Gastrocnemius medialis (tissue), 4 donors: ENCODE measurements around the gene VAV2. TPM values are rescaled to one million over a fixed set of nuclear protein-coding genes. Genes with fewer than 3 reads are reported as not detected.

Experiments used
- ATAC-seq, 2 donors: fragments of 150-250 bp; one replicate each; pipeline ENCODE4 v1.9.1; 2016
- DNase-seq, 2 donors: peaks; one replicate each; pipeline ENCODE4 v3.0.0-alpha.2; 2019
- H3K27ac ChIP-seq, 4 donors: fragments of 200-600 bp; sonication (generic); 1 replicate in 1 of 4; 2 replicates in 3 of 4; pipeline ENCODE4 v1.5.1; 2016 to 2018; ENCODE audit warnings: mild to moderate bottlenecking in 2 of 4, moderate library complexity in 1 of 4
- H3K27me3 ChIP-seq, 3 donors: fragments of 200-600 bp; sonication (generic) in 2 of 3; 1 replicate in 1 of 3; 2 replicates in 2 of 3; pipeline versions ENCODE4 v1.5.1 to v1.6.0; 2016 to 2019; ENCODE audit warnings: mild to moderate bottlenecking in 1 of 3, moderate library complexity in 1 of 3
- H3K36me3 ChIP-seq, 2 donors: fragments of 200-600 bp; sonication (generic) in 1 of 2; one replicate each; pipeline ENCODE4 v1.5.1; 2017 to 2018
- H3K4me1 ChIP-seq, 2 donors: fragments of 200-600 bp; sonication (generic) in 1 of 2; one replicate each; pipeline ENCODE4 v1.5.1; 2016 to 2017; ENCODE audit warnings: mild to moderate bottlenecking in 2 of 2
- H3K4me3 ChIP-seq, 4 donors: fragments of 200-600 bp; sonication (generic) in 3 of 4; 1 replicate in 1 of 4; 2 replicates in 3 of 4; pipeline ENCODE4 v1.5.1; 2016 to 2019; ENCODE audit warnings: mild to moderate bottlenecking in 2 of 4
- H3K9me3 ChIP-seq, 3 donors: fragments of 200-600 bp; sonication (generic) in 2 of 3; 1 replicate in 1 of 3; 2 replicates in 2 of 3; pipeline ENCODE4 v1.5.1; 2016 to 2019
- POLR2A ChIP-seq, 2 donors: fragments of 450-650 bp; IDR thresholded peaks; one replicate each; pipeline ENCODE4 v1.6.1; 2017; ENCODE audit warnings: antibody characterized with exemption in 2 of 2, mild to moderate bottlenecking in 2 of 2, moderate library complexity in 2 of 2
- in situ Hi-C, 4 donors: fragments of 200-750 bp; cut with MboI; loops; one replicate each; pipeline versions ENCODE4 v1.15.0 to v1.8.0; 2017; ENCODE audit warnings: low sequenced_read_pairs in 4 of 4
- intact Hi-C: fragments of 100-400 bp; cut with DNase I; formaldehyde crosslinking; loops from one replicate; pipeline ENCODE4 v1.15.1; 2023; ENCODE audit warnings: low total_unique reads
- total RNA-seq, 4 donors: library from RNA; depleted of rRNA; stranded (reverse); fragments of >200 nt; gene quantifications; one replicate each; pipeline versions ENCODE4 v1.1.0 to v1.2.3, GENCODE V29; 2016
- TF ChIP-seq, protein P1 (sequence below), 5 experiments: fragments of 450-650 bp in 3 of 5; fragments of 200-600 bp in 2 of 5; sonication (generic) in 2 of 5; IDR thresholded peaks in 4 of 5; conservative IDR thresholded peaks in 1 of 5; 1 replicate in 4 of 5; 2 replicates in 1 of 5; pipeline ENCODE4 v1.5.1; 2016 to 2019; ENCODE audit warnings: antibody characterized with exemption in 5 of 5, mild to moderate bottlenecking in 3 of 5, moderate library complexity in 3 of 5

Gene VAV2
- total RNA-seq, 4 donors from 2014 or later = 0.51 to 1.2 (median 0.97) TPM

DNA sequence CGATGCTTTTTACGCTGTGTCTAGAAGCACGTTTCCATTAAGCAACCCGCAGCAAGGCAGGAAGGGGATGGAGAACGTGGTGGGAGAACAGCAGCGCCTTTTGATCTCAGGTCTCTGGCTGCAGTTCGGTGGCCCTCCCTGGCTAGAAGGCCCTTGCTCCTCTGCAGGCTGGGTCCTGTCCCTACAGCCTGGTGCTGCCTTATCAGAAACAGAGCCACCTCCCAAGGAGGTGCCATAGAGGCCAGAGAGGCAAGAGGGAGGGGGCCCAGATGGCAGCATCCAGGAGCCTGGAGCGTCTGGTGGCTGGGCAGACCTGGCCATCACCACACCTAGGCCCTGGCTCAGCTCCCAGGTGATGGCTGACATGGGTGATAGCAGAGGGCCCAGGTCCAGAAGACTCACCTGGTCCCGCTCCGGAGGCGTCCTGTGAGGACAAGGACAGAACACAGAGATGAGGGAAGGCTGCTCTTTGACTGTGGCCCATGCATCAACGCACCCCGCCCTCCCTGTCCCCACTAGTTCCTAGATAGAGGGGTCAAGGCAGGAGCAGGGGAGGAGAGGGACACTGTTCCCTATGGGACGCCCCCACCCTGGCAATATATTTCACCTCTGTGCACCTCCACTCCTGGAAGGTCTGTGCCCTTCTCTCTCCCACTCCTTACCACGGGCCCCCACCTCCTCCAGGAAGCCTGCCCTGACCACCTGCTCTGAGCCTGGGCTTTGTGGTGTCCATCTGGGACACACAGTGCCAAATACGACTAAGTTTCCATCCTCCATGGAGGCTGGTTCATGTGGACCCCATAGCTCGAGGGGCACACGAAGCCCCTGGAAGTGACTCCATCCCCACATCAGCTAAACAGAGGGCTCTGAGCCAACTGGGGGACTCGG is 212.4 kb downstream of the VAV2 start:
- in situ Hi-C loops = no loop called here

DNA sequence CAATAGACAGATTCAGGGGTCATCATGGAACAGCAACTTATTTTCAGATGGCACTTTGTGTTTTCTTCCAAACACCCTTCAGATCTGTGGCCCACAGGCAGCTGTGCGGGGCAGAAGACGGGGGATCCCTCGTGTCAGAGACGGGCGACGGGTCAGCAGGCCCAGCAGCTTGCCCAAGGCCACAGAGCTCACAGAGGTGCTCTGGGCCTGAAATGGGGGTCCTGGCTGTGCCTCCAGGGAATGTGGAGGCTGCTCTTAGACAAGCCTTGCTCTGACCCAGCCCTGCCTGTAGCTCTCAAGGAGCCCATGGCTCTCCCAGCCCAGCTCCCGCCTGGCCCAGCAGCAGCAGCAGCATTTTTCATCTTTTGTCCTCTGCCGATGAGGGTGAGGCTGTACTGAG is 213.0 kb downstream of the VAV2 start:
- DNase-seq = no peak
- no peaks in the 10 kb centered on the region for H3K36me3 ChIP-seq
- intact Hi-C loops = no loop called here
- H3K27ac ChIP-seq = no peak overlapping the region
- H3K9me3 ChIP-seq = no peaks in the 10 kb centered on the region
- TF ChIP-seq, protein P1, sequence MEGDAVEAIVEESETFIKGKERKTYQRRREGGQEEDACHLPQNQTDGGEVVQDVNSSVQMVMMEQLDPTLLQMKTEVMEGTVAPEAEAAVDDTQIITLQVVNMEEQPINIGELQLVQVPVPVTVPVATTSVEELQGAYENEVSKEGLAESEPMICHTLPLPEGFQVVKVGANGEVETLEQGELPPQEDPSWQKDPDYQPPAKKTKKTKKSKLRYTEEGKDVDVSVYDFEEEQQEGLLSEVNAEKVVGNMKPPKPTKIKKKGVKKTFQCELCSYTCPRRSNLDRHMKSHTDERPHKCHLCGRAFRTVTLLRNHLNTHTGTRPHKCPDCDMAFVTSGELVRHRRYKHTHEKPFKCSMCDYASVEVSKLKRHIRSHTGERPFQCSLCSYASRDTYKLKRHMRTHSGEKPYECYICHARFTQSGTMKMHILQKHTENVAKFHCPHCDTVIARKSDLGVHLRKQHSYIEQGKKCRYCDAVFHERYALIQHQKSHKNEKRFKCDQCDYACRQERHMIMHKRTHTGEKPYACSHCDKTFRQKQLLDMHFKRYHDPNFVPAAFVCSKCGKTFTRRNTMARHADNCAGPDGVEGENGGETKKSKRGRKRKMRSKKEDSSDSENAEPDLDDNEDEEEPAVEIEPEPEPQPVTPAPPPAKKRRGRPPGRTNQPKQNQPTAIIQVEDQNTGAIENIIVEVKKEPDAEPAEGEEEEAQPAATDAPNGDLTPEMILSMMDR (IDR thresholded peaks at IDR 0.05 in 4 of 5, conservative IDR thresholded peaks at IDR 0.05 in 1 of 5) = no peak
- TF ChIP-seq POLR2A (IDR thresholded peaks at IDR 0.05) = no peak
- ATAC-seq = no peak
- no peaks in the 10 kb centered on the region for H3K4me1 ChIP-seq
- no peaks in the 10 kb centered on the region for H3K27me3 ChIP-seq
- no peak overlapping the region for H3K4me3 ChIP-seq
- in situ Hi-C loops = no loop called here

More for the DNA sequence above, 212.4 kb downstream of the VAV2 start:
- Histone ChIP-seq H3K36me3 (no peaks in the 10 kb centered on the region), H3K4me1 (no peaks in the 10 kb centered on the region), H3K4me3 (no peak overlapping the region), H3K9me3 (no peaks in the 10 kb centered on the region), H3K27me3 (no peaks in the 10 kb centered on the region), H3K27ac (no peak overlapping the region)
- TF ChIP-seq, protein P1 (IDR thresholded peaks at IDR 0.05 in 4 of 5, conservative IDR thresholded peaks at IDR 0.05 in 1 of 5) = no peak
- no peak for TF ChIP-seq POLR2A (IDR thresholded peaks at IDR 0.05)
- intact Hi-C loops = no loop called here
- DNase-seq (no peak), ATAC-seq (no peak)

DNA sequence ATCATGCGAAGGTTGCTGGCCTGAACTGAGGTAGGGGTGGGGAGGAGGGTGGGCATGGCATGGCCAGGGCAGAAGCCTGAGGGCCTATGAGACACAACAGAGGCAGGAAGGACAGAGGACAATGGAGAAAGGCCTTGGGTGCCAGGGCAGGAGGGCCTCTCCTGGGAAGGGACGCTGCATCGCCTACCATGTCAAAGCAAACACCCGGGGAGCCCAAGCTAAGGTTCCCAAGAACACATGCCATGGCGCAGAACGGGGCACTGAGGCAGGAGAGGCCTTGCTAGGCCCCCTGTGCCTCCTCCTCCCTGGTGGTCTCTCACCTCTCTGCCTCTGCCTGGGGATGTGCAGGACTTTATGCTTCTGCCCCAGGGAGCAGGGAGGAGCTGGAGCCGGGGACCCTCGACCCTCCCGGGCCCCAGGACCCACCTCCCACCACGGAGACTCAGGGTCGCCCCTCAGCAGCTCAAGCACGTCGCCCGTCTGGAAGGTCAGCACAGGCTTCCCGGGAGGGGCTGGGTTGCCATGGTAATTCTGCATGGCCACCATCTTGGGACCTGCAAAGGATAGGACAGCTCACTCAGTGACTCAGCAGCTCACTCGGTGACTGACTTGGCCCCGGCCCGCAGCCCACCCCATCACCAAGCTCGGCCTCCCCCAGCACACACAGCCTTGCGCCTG is 213.6 kb downstream of the VAV2 start:
- Histone ChIP-seq H3K27ac (no peak overlapping the region), H3K9me3 (no peaks in the 10 kb centered on the region), H3K4me1 (no peaks in the 10 kb centered on the region), H3K36me3 (no peaks in the 10 kb centered on the region), H3K27me3 (no peaks in the 10 kb centered on the region), H3K4me3 (no peak overlapping the region)
- ATAC-seq = no peak
- in situ Hi-C loops (no loop called here), intact Hi-C loops (no loop called here)
- DNase-seq = no peak
- no peak for TF ChIP-seq POLR2A (IDR thresholded peaks at IDR 0.05)
- TF ChIP-seq, protein P1 (IDR thresholded peaks at IDR 0.05 in 4 of 5, conservative IDR thresholded peaks at IDR 0.05 in 1 of 5) = no peak

DNA sequence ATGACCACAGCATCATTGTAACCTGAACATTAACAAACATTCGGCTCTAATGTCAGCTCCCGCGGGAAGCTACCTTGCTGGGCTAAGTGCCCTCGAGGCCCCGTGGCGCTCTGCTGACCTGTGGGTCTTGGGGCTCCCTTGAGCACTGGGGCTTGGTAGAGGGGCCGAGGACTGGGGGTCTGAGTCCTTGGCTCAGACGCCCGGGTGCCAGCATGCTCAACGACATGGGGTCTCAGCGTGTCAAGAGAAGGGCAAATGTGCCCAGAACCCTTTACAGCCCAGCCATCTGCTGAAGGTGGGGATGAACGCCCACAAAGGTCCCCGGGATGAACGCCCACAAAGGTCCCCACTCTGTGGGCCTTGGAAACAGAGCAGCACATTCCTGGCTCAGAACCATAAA is 214.3 kb downstream of the VAV2 start:
- ATAC-seq (no peak), DNase-seq (no peak)
- Histone ChIP-seq H3K9me3 (no peaks in the 10 kb centered on the region), H3K4me1 (no peaks in the 10 kb centered on the region), H3K4me3 (no peak overlapping the region), H3K27me3 (no peaks in the 10 kb centered on the region), H3K27ac (no peak overlapping the region), H3K36me3 (no peaks in the 10 kb centered on the region)
- in situ Hi-C loops = no loop called here
- no peak for TF ChIP-seq POLR2A (IDR thresholded peaks at IDR 0.05)
- TF ChIP-seq, protein P1 (IDR thresholded peaks at IDR 0.05 in 4 of 5, conservative IDR thresholded peaks at IDR 0.05 in 1 of 5) = no peak
- intact Hi-C loops = no loop called here
